Activated B cell treated with CpG ODN at 0.5 μM for 24 hours (primary cell): ENCODE measurements around the gene DNAAF8. TPM values are rescaled to one million over a fixed set of nuclear protein-coding genes. Genes with fewer than 3 reads are reported as not detected.

Source experiments
- ATAC-seq: fragments of 200-7000 bp; cut with Tn5 transposase; one replicate; pipeline ENCODE4 v1.10.0; 2021; ENCODE audit warnings: low read depth, mild to moderate bottlenecking, moderate library complexity
- CTCF ChIA-PET: fragments of 350-600 bp; sonication (Branson Sonifier 250); formaldehyde crosslinking; loops from one replicate; lab custom pipeline; 2021; ENCODE audit warnings: antibody characterized with exemption; lab: Charles Lee
- POLR2A ChIA-PET: fragments of 350-600 bp; sonication (Branson Sonifier 250); formaldehyde crosslinking; loops from one replicate; lab custom pipeline; 2021; ENCODE audit warnings: antibody characterized with exemption; lab: Charles Lee
- DNase-seq: peaks from one replicate; pipeline ENCODE4 v3.0.0; 2022
- H3K27ac Mint-ChIP-seq: one replicate; pipeline ENCODE4 v1.8.0; 2020; ENCODE audit warnings: mixed read lengths
- H3K27me3 Mint-ChIP-seq: one replicate; pipeline ENCODE4 v1.8.0; 2021; ENCODE audit warnings: mixed read lengths
- H3K36me3 Mint-ChIP-seq: one replicate; pipeline ENCODE4 v1.8.0; 2021; ENCODE audit warnings: low read depth, mixed read lengths
- H3K4me1 Mint-ChIP-seq: one replicate; pipeline ENCODE4 v1.8.0; 2021; ENCODE audit warnings: mixed read lengths
- H3K4me3 Mint-ChIP-seq: one replicate; pipeline ENCODE4 v1.8.0; 2020; ENCODE audit warnings: mild to moderate bottlenecking, mixed read lengths
- H3K9me3 Mint-ChIP-seq: one replicate; pipeline ENCODE4 v1.8.0; 2020; ENCODE audit warnings: mixed read lengths
- CTCF ChIP-seq: fragments of 200-600 bp; IDR thresholded peaks from one replicate; pipeline ENCODE4 v1.8.0; 2022; ENCODE audit warnings: antibody characterized with exemption, mild to moderate bottlenecking
- intact Hi-C: fragments of 100-400 bp; cut with micrococcal nuclease; formaldehyde crosslinking; loops from one replicate; pipeline ENCODE4 v1.15.1; 2024
- total RNA-seq: library from RNA; stranded (reverse); gene quantifications from 2 replicates; pipeline ENCODE4 v1.2.3, GENCODE V29; 2022

Gene DNAAF8
- total RNA-seq, 1 donor from 2014 or later = 0.31 TPM

- H3K36me3 Mint-ChIP-seq = no peaks in the 10 kb centered on the region
- CTCF ChIA-PET = interaction anchor here (0.7 kb wide), 1 partner anchor 513 kb away, joined by 3 read pairs; no protein-coding TSS in a partner anchor
- H3K4me3 Mint-ChIP-seq = no peak overlapping the region
- TF ChIP-seq CTCF = no peak
- peaks cover 12% of the 10 kb centered on the region for H3K4me1 Mint-ChIP-seq
- H3K9me3 Mint-ChIP-seq = no peaks in the 10 kb centered on the region
- POLR2A ChIA-PET = interaction anchor here (0.7 kb wide), 1 partner anchor 53 kb away, joined by 3 read pairs; no protein-coding TSS in a partner anchor
- DNase-seq (no peak), ATAC-seq (no peak)
- no peak overlapping the region for H3K27ac Mint-ChIP-seq
- intact Hi-C loops = no loop called here
- no peaks in the 10 kb centered on the region for H3K27me3 Mint-ChIP-seq
These were observed 38.0 kb downstream of the DNAAF8 start for GRCh38 chr16:4772351-4772750.

- intact Hi-C loops = no loop called here
- H3K27ac Mint-ChIP-seq = no peak overlapping the region
- H3K9me3 Mint-ChIP-seq = no peaks in the 10 kb centered on the region
- H3K36me3 Mint-ChIP-seq = no peaks in the 10 kb centered on the region
- CTCF ChIA-PET = no interaction called here
- ATAC-seq (no peak), DNase-seq (no peak)
- H3K4me3 Mint-ChIP-seq = no peak overlapping the region
- TF ChIP-seq CTCF = no peak
- H3K4me1 Mint-ChIP-seq = no peaks in the 10 kb centered on the region
- POLR2A ChIA-PET = interaction anchor here (0.6 kb wide), 1 partner anchor 15 kb away, joined by 4 read pairs; no protein-coding TSS in a partner anchor
- H3K27me3 Mint-ChIP-seq = no peaks in the 10 kb centered on the region
These were observed 40.7 kb downstream of the DNAAF8 start for GRCh38 chr16:4775005-4775404.

GRCh38 chr16:4776141-4776705, 41.9 kb downstream of the DNAAF8 start:
- CTCF ChIA-PET = no interaction called here
- no peaks in the 10 kb centered on the region for H3K9me3 Mint-ChIP-seq
- POLR2A ChIA-PET = no interaction called here
- no peaks in the 10 kb centered on the region for H3K4me1 Mint-ChIP-seq
- H3K4me3 Mint-ChIP-seq = no peak overlapping the region
- intact Hi-C loops = no loop called here
- H3K27me3 Mint-ChIP-seq = no peaks in the 10 kb centered on the region
- no peaks in the 10 kb centered on the region for H3K36me3 Mint-ChIP-seq
- TF ChIP-seq CTCF = no peak
- no peak overlapping the region for H3K27ac Mint-ChIP-seq
- DNase-seq (no peak), ATAC-seq (no peak)

GRCh38 chr16:4777339-4778049, 43.2 kb downstream of the DNAAF8 start:
- no peak overlapping the region for H3K4me3 Mint-ChIP-seq
- POLR2A ChIA-PET = no interaction called here
- no peak for TF ChIP-seq CTCF
- intact Hi-C loops = no loop called here
- ATAC-seq = no peak
- H3K27ac Mint-ChIP-seq = no peak overlapping the region
- H3K4me1 Mint-ChIP-seq = no peaks in the 10 kb centered on the region
- no peaks in the 10 kb centered on the region for H3K36me3 Mint-ChIP-seq
- CTCF ChIA-PET = no interaction called here
- H3K9me3 Mint-ChIP-seq = no peaks in the 10 kb centered on the region
- no peak for DNase-seq
- H3K27me3 Mint-ChIP-seq = no peaks in the 10 kb centered on the region

- Mint-ChIP-seq H3K27ac (no peak overlapping the region), H3K36me3 (no peaks in the 10 kb centered on the region), H3K4me1 (no peaks in the 10 kb centered on the region), H3K27me3 (no peaks in the 10 kb centered on the region), H3K9me3 (no peaks in the 10 kb centered on the region), H3K4me3 (no peak overlapping the region)
- CTCF ChIA-PET = no interaction called here
- POLR2A ChIA-PET = no interaction called here
- TF ChIP-seq CTCF = no peak
- no peak for ATAC-seq
- intact Hi-C loops = no loop called here
- no peak for DNase-seq
These were observed 43.7 kb downstream of the DNAAF8 start for GRCh38 chr16:4778050-4778392.
